Activated naive CD8-positive, alpha-beta T cell treated with anti-CD3 and anti-CD28 coated beads, Interleukin-2, amount 50 U/mL, for 24 hours (primary cell): Measurements from ENCODE around the gene SULT1C3.

ENCODE experiments used
- ATAC-seq: fragments of 150-1000 bp; cut with Tn5 transposase; one replicate; pipeline ENCODE4 v1.10.0; 2021
- DNase-seq: peaks from one replicate; pipeline ENCODE4 v3.0.0; 2021
- H3K27ac Mint-ChIP-seq: one replicate; pipeline ENCODE4 v1.8.0; 2021; ENCODE audit warnings: mild to moderate bottlenecking, mixed read lengths
- H3K27me3 Mint-ChIP-seq: one replicate; pipeline ENCODE4 v1.8.0; 2021; ENCODE audit warnings: mixed read lengths
- H3K36me3 Mint-ChIP-seq: one replicate; pipeline ENCODE4 v1.8.0; 2021; ENCODE audit warnings: low read depth, mixed read lengths
- H3K4me1 Mint-ChIP-seq: one replicate; pipeline ENCODE4 v1.8.0; 2021; ENCODE audit warnings: mixed read lengths
- H3K4me3 Mint-ChIP-seq: one replicate; pipeline ENCODE4 v1.8.0; 2021; ENCODE audit warnings: mild to moderate bottlenecking, moderate library complexity, mixed read lengths
- H3K9me3 Mint-ChIP-seq: one replicate; pipeline ENCODE4 v1.8.0; 2021; ENCODE audit warnings: mixed read lengths

The SULT1C3 gene

DNA sequence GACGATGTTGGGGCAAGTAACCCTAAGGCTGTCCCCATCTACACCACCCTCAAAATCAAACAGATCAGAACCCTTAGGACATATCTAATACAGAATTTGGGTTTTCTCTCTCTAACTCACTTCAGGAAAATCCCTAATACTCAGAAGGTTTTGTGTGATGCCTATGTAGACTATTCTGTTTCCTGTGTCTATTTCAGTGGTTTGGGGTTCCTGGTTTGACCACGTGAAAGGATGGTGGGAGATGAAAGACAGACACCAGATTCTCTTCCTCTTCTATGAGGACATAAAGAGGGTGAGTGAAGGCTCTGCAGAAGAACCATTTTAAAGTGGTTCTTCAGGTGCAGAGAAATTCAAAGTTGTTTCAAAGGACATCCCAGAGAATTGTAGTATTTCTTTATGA lies 65.2 kb downstream of the SULT1C3 start:
- DNase-seq, result no peak
- H3K9me3 Mint-ChIP-seq, result no peaks in the 10 kb centered on the region
- H3K27me3 Mint-ChIP-seq, result no peaks in the 10 kb centered on the region
- no peak overlapping the region for H3K4me3 Mint-ChIP-seq
- no peaks in the 10 kb centered on the region for H3K36me3 Mint-ChIP-seq
- no peak overlapping the region for H3K27ac Mint-ChIP-seq
- H3K4me1 Mint-ChIP-seq, result peaks cover 3% of the 10 kb centered on the region
- no peak for ATAC-seq

DNA sequence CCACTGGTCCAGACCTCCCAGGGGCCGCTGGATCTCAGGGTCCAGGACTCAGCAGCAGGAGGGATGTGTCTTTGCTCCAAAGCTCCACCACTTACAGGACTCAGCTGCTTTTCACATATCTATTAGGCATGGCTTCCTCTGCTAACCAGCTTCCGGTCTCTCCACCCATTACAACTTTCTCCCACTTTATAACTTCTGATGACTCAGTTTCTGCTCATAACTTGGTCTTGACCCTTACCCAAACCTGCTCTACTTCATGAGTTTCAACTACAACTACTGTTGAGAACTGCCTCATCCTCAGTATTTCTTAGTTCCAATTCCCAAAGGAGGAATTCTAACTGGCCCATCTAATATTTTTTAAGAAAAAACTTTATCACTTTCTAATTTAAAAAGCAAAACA lies 66.1 kb downstream of the SULT1C3 start:
- H3K4me3 Mint-ChIP-seq, result no peak overlapping the region
- DNase-seq (no peak), ATAC-seq (no peak)
- H3K9me3 Mint-ChIP-seq, result no peaks in the 10 kb centered on the region
- H3K4me1 Mint-ChIP-seq, result peaks cover 3% of the 10 kb centered on the region
- H3K27ac Mint-ChIP-seq, result no peak overlapping the region
- no peaks in the 10 kb centered on the region for H3K36me3 Mint-ChIP-seq
- no peaks in the 10 kb centered on the region for H3K27me3 Mint-ChIP-seq

DNA sequence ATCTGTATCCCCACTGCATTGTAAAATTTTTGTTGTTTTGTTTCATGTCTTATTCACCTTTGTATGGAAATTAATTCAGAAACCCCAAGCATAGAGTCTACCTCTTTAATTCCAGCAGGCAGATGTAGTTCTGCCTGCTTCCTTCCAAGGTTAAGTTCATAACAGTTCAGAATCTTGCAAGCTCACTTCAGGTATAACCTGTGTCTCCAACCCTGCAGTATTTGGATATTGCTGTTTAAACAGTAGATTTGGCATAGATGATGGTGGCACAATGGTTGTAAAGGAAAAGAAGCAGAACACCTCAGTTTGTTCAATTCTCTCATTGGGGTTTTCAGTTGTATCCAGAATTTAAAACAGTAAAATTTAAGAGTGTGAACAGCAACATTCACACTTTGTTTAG lies 70.1 kb downstream of the SULT1C3 start:
- Mint-ChIP-seq H3K27me3 (no peaks in the 10 kb centered on the region), H3K36me3 (no peaks in the 10 kb centered on the region), H3K27ac (no peak overlapping the region), H3K4me3 (no peak overlapping the region), H3K9me3 (no peaks in the 10 kb centered on the region), H3K4me1 (peaks cover 3% of the 10 kb centered on the region)
- ATAC-seq, result no peak
- DNase-seq, result no peak
